HepG2 (cell line): ENCODE measurements around the gene FLAD1. TPM values are rescaled to one million over a fixed set of nuclear protein-coding genes. Genes with fewer than 3 reads are reported as not detected.

Source experiments
- ATAC-seq: fragments of 200-7000 bp; cut with Tn5 transposase; 3 replicates; pipeline ENCODE4 v1.9.1; 2020; ENCODE audit warnings: mild to moderate bottlenecking, moderate library complexity
- BruUV-seq: library from RNA; stranded (reverse); fragments of 400-500 nt; replicated peaks from 2 replicates; lab custom pipeline; 2021; lab: Mats Ljungman, UMichigan
- CTCF ChIA-PET: fragments of 300-600 bp; formaldehyde crosslinking; extraction: SDS; loops from one replicate; lab custom pipeline; 2021; ENCODE audit warnings: low total read pairs, inconsistent platforms, low intra/inter-chr PET ratio; lab: Yijun Ruan, JAX
- POLR2A ChIA-PET: fragments of 350-600 bp; sonication (Branson Sonifier 250); formaldehyde crosslinking; loops from one replicate; lab custom pipeline; 2020; ENCODE audit warnings: antibody characterized with exemption, inconsistent platforms; lab: Yijun Ruan, JAX
- DNase-seq: peaks from one replicate; pipeline ENCODE4 v3.0.0-alpha.2; 2015; ENCODE audit warnings: low spot score
- FAIRE-seq: peaks from 3 replicates; lab custom pipeline; 2011; peaks lifted over from hg19 to GRCh38; lab: Jason Lieb, UNC
- H2AFZ ChIP-seq: one replicate; pipeline ENCODE4 v1.6.1; 2011; ENCODE audit warnings: low read length, inconsistent platforms
- H3K27ac ChIP-seq: fragments of 300-600 bp; 3 replicates; pipeline ENCODE4 v1.8.0; 2011; ENCODE audit warnings: mixed run types, mild to moderate bottlenecking, mixed read lengths, low read length, inconsistent platforms; ENCODE audit not compliant: insufficient read depth; ENCODE audit errors: extremely low read length
- H3K27me3 ChIP-seq, 2 experiments: fragments of 200-600 bp in 1 of 2; 2 replicates in 1 of 2; 3 replicates in 1 of 2; pipeline versions ENCODE4 v1.6.0 to v1.8.0; 2011; ENCODE audit warnings: low read length in 2 of 2, mild to moderate bottlenecking in 2 of 2, moderate library complexity in 2 of 2, inconsistent platforms in 1 of 2; ENCODE audit not compliant: insufficient read depth in 2 of 2, control insufficient read depth in 1 of 2
- H3K36me3 ChIP-seq, 2 experiments: fragments of 200-600 bp in 1 of 2; replicated peaks in 1 of 2; 2 replicates in 1 of 2; 3 replicates in 1 of 2; pipeline versions ENCODE4 v1.5.1 to v1.8.0; 2011; ENCODE audit warnings: low read length in 2 of 2, inconsistent platforms in 1 of 2; ENCODE audit not compliant: insufficient read depth in 2 of 2, control insufficient read depth in 1 of 2
- H3K4me1 ChIP-seq: 2 replicates; pipeline ENCODE4 v1.5.1; 2012; ENCODE audit warnings: low read length, inconsistent platforms; ENCODE audit not compliant: insufficient read depth
- H3K4me2 ChIP-seq: 2 replicates; pipeline ENCODE4 v1.6.0; 2011; ENCODE audit warnings: low read depth, low read length, inconsistent platforms
- H3K4me3 ChIP-seq, 3 experiments: fragments of 200-600 bp in 1 of 3; sonication (generic), shearing (Covaris generic) in 1 of 3; replicated peaks in 1 of 3; 2 replicates each; pipeline ENCODE4 v1.5.1; 2011 to 2016; ENCODE audit warnings: low read length in 3 of 3, inconsistent platforms in 2 of 3, low read depth in 2 of 3, mild to moderate bottlenecking in 2 of 3, control low read depth in 1 of 3, mixed read lengths in 1 of 3; ENCODE audit not compliant: insufficient read depth in 1 of 3
- H3K79me2 ChIP-seq: one replicate; pipeline ENCODE4 v1.6.1; 2011; ENCODE audit warnings: low read length, inconsistent platforms; ENCODE audit not compliant: insufficient read depth
- H3K9ac ChIP-seq: 2 replicates; pipeline ENCODE4 v1.6.0; 2011; ENCODE audit warnings: mild to moderate bottlenecking, low read depth, low read length, inconsistent platforms; ENCODE audit not compliant: insufficient read depth
- H3K9me3 ChIP-seq: 2 replicates; pipeline ENCODE4 v1.5.1; 2012; ENCODE audit warnings: mild to moderate bottlenecking, low read length
- H4K20me1 ChIP-seq: 2 replicates; pipeline ENCODE4 v1.6.0; 2011; ENCODE audit warnings: inconsistent platforms, mild to moderate bottlenecking, low read length, moderate library complexity; ENCODE audit not compliant: insufficient read depth
- DR1 ChIP-seq: sonication (generic); formaldehyde crosslinking; IDR thresholded peaks from 2 replicates; pipeline ENCODE4 v1.8.0; 2021; ENCODE audit warnings: mild to moderate bottlenecking, missing genetic modification reagents, inconsistent platforms
- MAFF ChIP-seq: IDR thresholded peaks from 2 replicates; pipeline ENCODE4 v1.6.1; 2011; ENCODE audit warnings: low read depth, low read length, improper control_type of control experiment
- MED8 ChIP-seq: sonication (generic); formaldehyde crosslinking; IDR thresholded peaks from 2 replicates; pipeline ENCODE4 v1.8.1; 2023; ENCODE audit warnings: mild to moderate bottlenecking, missing genetic modification reagents; ENCODE audit not compliant: insufficient replicate concordance
- MIXL1 ChIP-seq: IDR thresholded peaks from 2 replicates; pipeline ENCODE4 v1.6.1; 2016
- SMAD1 ChIP-seq: sonication (generic); formaldehyde crosslinking; IDR thresholded peaks from 2 replicates; pipeline ENCODE4 v1.4.0; 2020; ENCODE audit warnings: missing genetic modification reagents, low read depth, mild to moderate bottlenecking, borderline replicate concordance
- STAT6 ChIP-seq: sonication (generic); formaldehyde crosslinking; IDR thresholded peaks from 2 replicates; pipeline ENCODE4 v1.4.0; 2020; ENCODE audit warnings: missing genetic modification reagents, mild to moderate bottlenecking, borderline replicate concordance
- ZBTB34 ChIP-seq: sonication (generic); formaldehyde crosslinking; IDR thresholded peaks from 2 replicates; pipeline ENCODE4 v1.8.0; 2022; ENCODE audit warnings: mild to moderate bottlenecking, missing genetic modification reagents
- ZC3H13 ChIP-seq: sonication (generic); formaldehyde crosslinking; IDR thresholded peaks from 2 replicates; pipeline ENCODE4 v1.8.1; 2023; ENCODE audit warnings: mild to moderate bottlenecking, missing genetic modification reagents, moderate library complexity
- ZFP91 ChIP-seq: sonication (generic); formaldehyde crosslinking; IDR thresholded peaks from 2 replicates; pipeline ENCODE4 v1.9.0; 2022; ENCODE audit warnings: missing genetic modification reagents, mild to moderate bottlenecking, borderline replicate concordance
- ZNF354B ChIP-seq: sonication (generic); formaldehyde crosslinking; IDR thresholded peaks from 2 replicates; pipeline ENCODE4 v1.8.0; 2022; ENCODE audit warnings: mild to moderate bottlenecking, missing genetic modification reagents
- ZNF607 ChIP-seq: sonication (generic); formaldehyde crosslinking; IDR thresholded peaks from 2 replicates; pipeline ENCODE4 v1.5.1; 2020; ENCODE audit warnings: missing genetic modification reagents, mild to moderate bottlenecking, borderline replicate concordance
- ZNF614 ChIP-seq: IDR thresholded peaks from 2 replicates; pipeline ENCODE4 v1.6.1; 2018; ENCODE audit warnings: missing biosample characterization, missing genetic modification reagents, inconsistent platforms, borderline replicate concordance
- ZNF713 ChIP-seq: sonication (generic); formaldehyde crosslinking; IDR thresholded peaks from 2 replicates; pipeline ENCODE4 v1.4.0; 2020; ENCODE audit warnings: mild to moderate bottlenecking, missing genetic modification reagents
- ZNF770 ChIP-seq: sonication (generic); formaldehyde crosslinking; IDR thresholded peaks from 2 replicates; pipeline ENCODE4 v1.5.0; 2020; ENCODE audit warnings: mild to moderate bottlenecking, missing genetic modification reagents
- WGBS: methylation state at CpG from one replicate; pipeline ENCODE4 v1.1.6; 2017; ENCODE audit warnings: low lambda C conversion rate; 5-methylcytosine and 5-hydroxymethylcytosine counted together
- in situ Hi-C: cut with HindIII; loops from 2 replicates; pipeline ENCODE4 v1.10.0; 2017; ENCODE audit warnings: low pct_unique_long_range_greater_than_20kb; ENCODE audit not compliant: extremely low pct_ligation_motif_present
- intact Hi-C: fragments of 100-400 bp; cut with micrococcal nuclease; formaldehyde crosslinking; loops from one replicate; pipeline ENCODE4 v1.10.0; 2022; ENCODE audit not compliant: unreplicated experiment
- polyA plus RNA-seq, 8 experiments: library from polyadenylated mRNA; depleted of rRNA in 3 of 8; stranded (reverse) in 7 of 8; unstranded in 1 of 8; fragments of >200 nt; fragmentation: Illumina TruSeq in 4 of 8; extraction: Trizol in 4 of 8; gene quantifications; 2 replicates each; pipeline versions ENCODE4 v1.2.1 to v1.2.3, GENCODE V29; 2011 to 2016; ENCODE audit warnings: low read depth in 4 of 8, missing spikeins in 1 of 8, mixed read lengths in 1 of 8; ENCODE audit not compliant: insufficient read depth in 1 of 8
- total RNA-seq, 5 experiments: library from RNA; depleted of rRNA; stranded (reverse); fragments of >200 nt; fragmentation: Illumina TruSeq; extraction: Trizol; gene quantifications; 2 replicates each; pipeline ENCODE4 v1.2.3, GENCODE V29; 2016; ENCODE audit warnings: low read depth in 1 of 5

FLAD1 gene
- total and polyA plus RNA-seq, 2 of the 13 experiments (the other 11 are each of a cell fraction or from before 2014, with no cell fraction given) = 25.9 to 32.8 TPM

GRCh38 chr1:155023627-155024026, 40.5 kb downstream of the FLAD1 start (continued):
- no peak for TF ChIP-seq ZBTB34 (CRISPR knock-in tag)
- TF ChIP-seq MED8 (CRISPR knock-in tag) = no peak
- TF ChIP-seq ZNF607 = no peak

- Histone ChIP-seq H3K4me1 (peaks cover 64% of the 10 kb centered on the region), H3K9me3 (no peaks in the 10 kb centered on the region), H2AFZ (no peak overlapping the region), H3K4me3 (no peak overlapping the region), H3K4me2 (no peak overlapping the region), H3K36me3 (no peaks in the 10 kb centered on the region), H3K27ac (no peak overlapping the region), H3K27me3 (peaks cover 0 to 6% of the 10 kb centered on the region in 2 experiments; a peak in 2 of 5 replicates), H3K79me2 (no peaks in the 10 kb centered on the region), H3K9ac (no peak overlapping the region), H4K20me1 (no peaks in the 10 kb centered on the region)
- ChIA-PET POLR2A (interaction anchor here (1.3 to 1.6 kb wide), 2 partner anchors 20 to 80 kb away, joined by 3 to 4 read pairs; no protein-coding TSS in a partner anchor), CTCF (no interaction called here)
- in situ Hi-C loops = no loop called here
- ATAC-seq = no peak
- 79% methylated on average over 9 of the region's 9 CpGs for WGBS
- no peak for FAIRE-seq
- no TSS peak for BruUV-seq
- no peak for DNase-seq
- intact Hi-C loops = no loop called here
- no peak for TF ChIP-seq MAFF
- no peak for TF ChIP-seq ZNF354B
- TF ChIP-seq STAT6 = no peak
- TF ChIP-seq ZNF770 (CRISPR knock-in tag) = no peak
- TF ChIP-seq DR1 = no peak
- TF ChIP-seq MIXL1 (CRISPR knock-in tag) = no peak
- TF ChIP-seq ZFP91 (CRISPR knock-in tag) = no peak
- TF ChIP-seq ZNF713 (CRISPR knock-in tag) = no peak
- TF ChIP-seq ZC3H13 = no peak
- no peak for TF ChIP-seq ZNF614 (CRISPR knock-in tag)
- no peak for TF ChIP-seq SMAD1
Observed at GRCh38 chr1:155024315-155024714, 41.2 kb downstream of the FLAD1 start.
